ENCODE data around the gene PDZD11. TPM values are rescaled to one million over a fixed set of nuclear protein-coding genes. Genes with fewer than 3 reads are reported as not detected.

PDZD11 gene
- total RNA-seq, 1 experiment from 2014 or later = 29.6 TPM

DNA sequence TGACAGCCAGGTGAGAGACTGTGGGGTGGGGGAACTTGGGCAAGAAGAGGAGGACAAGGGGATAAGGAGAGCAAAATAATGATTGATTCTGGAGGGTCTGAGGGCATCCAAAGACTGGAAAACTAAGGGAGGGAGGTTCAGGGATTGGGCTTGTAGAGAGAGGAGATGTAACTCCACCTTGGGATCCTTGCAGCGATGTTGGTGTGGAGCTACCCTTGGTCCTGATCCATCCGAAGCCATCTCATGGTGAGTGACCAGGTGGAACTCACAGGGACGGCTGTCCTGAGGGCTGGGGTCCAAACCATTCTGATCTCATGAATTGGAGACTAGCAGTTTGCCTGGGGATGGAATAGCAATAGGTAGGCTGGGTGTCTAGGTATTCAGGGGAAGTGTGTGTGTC is 9.2 kb downstream of the PDZD11 start:
- H3K9me3 ChIP-seq (ENCODE audit: control insufficient read depth in 1 of 2, insufficient read depth in 1 of 2, low read depth in 1 of 2, low read length in 2 of 2) = no peaks in the 10 kb centered on the region
- no peaks in the 10 kb centered on the region for H3K36me3 ChIP-seq (ENCODE audit: control insufficient read depth in 1 of 2, insufficient read depth in 2 of 2, low read length in 2 of 2)
- no peaks in the 10 kb centered on the region for H3K79me2 ChIP-seq (ENCODE audit: insufficient read depth, low read length)
- no peak overlapping the region for H3K27ac ChIP-seq (ENCODE audit: low read depth, low read length)
- H3K4me1 ChIP-seq (ENCODE audit: control insufficient read depth in 1 of 2, insufficient read depth in 2 of 2, low read length in 2 of 2) = no peaks in the 10 kb centered on the region
- TF ChIP-seq, protein P1, sequence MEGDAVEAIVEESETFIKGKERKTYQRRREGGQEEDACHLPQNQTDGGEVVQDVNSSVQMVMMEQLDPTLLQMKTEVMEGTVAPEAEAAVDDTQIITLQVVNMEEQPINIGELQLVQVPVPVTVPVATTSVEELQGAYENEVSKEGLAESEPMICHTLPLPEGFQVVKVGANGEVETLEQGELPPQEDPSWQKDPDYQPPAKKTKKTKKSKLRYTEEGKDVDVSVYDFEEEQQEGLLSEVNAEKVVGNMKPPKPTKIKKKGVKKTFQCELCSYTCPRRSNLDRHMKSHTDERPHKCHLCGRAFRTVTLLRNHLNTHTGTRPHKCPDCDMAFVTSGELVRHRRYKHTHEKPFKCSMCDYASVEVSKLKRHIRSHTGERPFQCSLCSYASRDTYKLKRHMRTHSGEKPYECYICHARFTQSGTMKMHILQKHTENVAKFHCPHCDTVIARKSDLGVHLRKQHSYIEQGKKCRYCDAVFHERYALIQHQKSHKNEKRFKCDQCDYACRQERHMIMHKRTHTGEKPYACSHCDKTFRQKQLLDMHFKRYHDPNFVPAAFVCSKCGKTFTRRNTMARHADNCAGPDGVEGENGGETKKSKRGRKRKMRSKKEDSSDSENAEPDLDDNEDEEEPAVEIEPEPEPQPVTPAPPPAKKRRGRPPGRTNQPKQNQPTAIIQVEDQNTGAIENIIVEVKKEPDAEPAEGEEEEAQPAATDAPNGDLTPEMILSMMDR (IDR thresholded peaks at IDR 0.05 in 2 of 3, conservative IDR thresholded peaks at IDR 0.05 in 1 of 3; ENCODE audit: borderline replicate concordance in 1 of 3, insufficient read depth in 1 of 3, low read depth in 2 of 3, low read length in 2 of 3) = no peak
- TF ChIP-seq ZNF274 (IDR thresholded peaks at IDR 0.05; ENCODE audit: low read depth, low read length) (no peak), MAX (IDR thresholded peaks at IDR 0.05) (no peak), FOSL1 (IDR thresholded peaks at IDR 0.05; ENCODE audit: low read depth) (no peak), SIN3A (IDR thresholded peaks at IDR 0.05; ENCODE audit: low read depth) (no peak), REST (IDR thresholded peaks at IDR 0.05; ENCODE audit: low read depth) (no peak), POLR2AphosphoS5 (IDR thresholded peaks at IDR 0.05; ENCODE audit: low read depth, low read length) (no peak), CEBPB (IDR thresholded peaks at IDR 0.05; ENCODE audit: low read depth) (no peak), SRF (IDR thresholded peaks at IDR 0.05; ENCODE audit: low read depth) (no peak), SP1 (IDR thresholded peaks at IDR 0.05; ENCODE audit: low read depth) (no peak), TCF7L2 (IDR thresholded peaks at IDR 0.05; ENCODE audit: borderline replicate concordance, extremely low read depth, insufficient read depth, insufficient read length) (no peak), ATF3 (IDR thresholded peaks at IDR 0.05) (no peak), ELF1 (IDR thresholded peaks at IDR 0.05; ENCODE audit: borderline replicate concordance, low read depth) (no peak), POLR2A (IDR thresholded peaks at IDR 0.05; ENCODE audit: borderline replicate concordance, extremely low read depth, insufficient read depth, insufficient read length) (no peak), RAD21 (IDR thresholded peaks at IDR 0.05; ENCODE audit: low read depth) (no peak), EZH2phosphoT487 (IDR thresholded peaks at IDR 0.05; ENCODE audit: borderline replicate concordance) (no peak), ZFX (IDR thresholded peaks at IDR 0.05) (no peak), EGR1 (IDR thresholded peaks at IDR 0.05; ENCODE audit: low read depth) (no peak), CBX3 (IDR thresholded peaks at IDR 0.05; ENCODE audit: low read depth) (no peak)
- TF ChIP-seq, protein P2, sequence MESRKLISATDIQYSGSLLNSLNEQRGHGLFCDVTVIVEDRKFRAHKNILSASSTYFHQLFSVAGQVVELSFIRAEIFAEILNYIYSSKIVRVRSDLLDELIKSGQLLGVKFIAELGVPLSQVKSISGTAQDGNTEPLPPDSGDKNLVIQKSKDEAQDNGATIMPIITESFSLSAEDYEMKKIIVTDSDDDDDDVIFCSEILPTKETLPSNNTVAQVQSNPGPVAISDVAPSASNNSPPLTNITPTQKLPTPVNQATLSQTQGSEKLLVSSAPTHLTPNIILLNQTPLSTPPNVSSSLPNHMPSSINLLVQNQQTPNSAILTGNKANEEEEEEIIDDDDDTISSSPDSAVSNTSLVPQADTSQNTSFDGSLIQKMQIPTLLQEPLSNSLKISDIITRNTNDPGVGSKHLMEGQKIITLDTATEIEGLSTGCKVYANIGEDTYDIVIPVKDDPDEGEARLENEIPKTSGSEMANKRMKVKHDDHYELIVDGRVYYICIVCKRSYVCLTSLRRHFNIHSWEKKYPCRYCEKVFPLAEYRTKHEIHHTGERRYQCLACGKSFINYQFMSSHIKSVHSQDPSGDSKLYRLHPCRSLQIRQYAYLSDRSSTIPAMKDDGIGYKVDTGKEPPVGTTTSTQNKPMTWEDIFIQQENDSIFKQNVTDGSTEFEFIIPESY (IDR thresholded peaks at IDR 0.05; ENCODE audit: extremely low read depth, insufficient replicate concordance, low read length) = no peak
- no peak overlapping the region for H3K4me3 ChIP-seq (replicated peaks in 1 of 2; ENCODE audit: low read depth in 1 of 2, low read length in 2 of 2)
- H3K9me2 ChIP-seq (ENCODE audit: insufficient read depth) = no peaks in the 10 kb centered on the region
- RAD21 ChIA-PET (ENCODE audit: low non-redundant PET in 1 of 2, low total read pairs in 2 of 2, uncharacterized antibody in 2 of 2, unreplicated experiment in 2 of 2) = no interaction called here
- CTCF ChIA-PET = no interaction called here
- DNase-seq (ENCODE audit: low read depth, low spot score) = no peak
- no TSS peak for BruUV-seq (replicated peaks)
- H3K9ac ChIP-seq (ENCODE audit: low read length) = no peak overlapping the region
- no peak overlapping the region for H2AFZ ChIP-seq (ENCODE audit: low read depth, low read length, poor library complexity, severe bottlenecking)
- no peak for ATAC-seq
- H3K27me3 ChIP-seq (ENCODE audit: insufficient read depth, low read length) = no peaks in the 10 kb centered on the region
- POLR2A ChIA-PET = no interaction called here
- H3K4me2 ChIP-seq (ENCODE audit: low read length) = no peak overlapping the region
- intact Hi-C loops (cut with micrococcal nuclease) = no loop called here
- H4K20me1 ChIP-seq (ENCODE audit: insufficient read depth) = no peaks in the 10 kb centered on the region

Data from HCT116 (cell line).